NOMO-1 treated with DMSO at 0.1 percent for 48 hours (cell line): ENCODE measurements around the gene COL11A2.
"Not testable (repeated sequence)": the region's sequence is repeated elsewhere in the genome, so short reads cannot be mapped to it uniquely, and the experiment has no call there.

Source experiments
- DNase-seq: peaks from one replicate; lab custom pipeline; 2025; ENCODE audit not compliant: unreplicated experiment; lab: John Stamatoyannopoulos, UW

Gene COL11A2

GRCh38 chr6:33192105-33192646 is at the start of gene COL11A2:
Gene COL11A2 (minus strand): TSS chr6:33192467. CDS start chr6:33192240, 227 bp downstream.
- DNase-seq, result no peak

DNA sequence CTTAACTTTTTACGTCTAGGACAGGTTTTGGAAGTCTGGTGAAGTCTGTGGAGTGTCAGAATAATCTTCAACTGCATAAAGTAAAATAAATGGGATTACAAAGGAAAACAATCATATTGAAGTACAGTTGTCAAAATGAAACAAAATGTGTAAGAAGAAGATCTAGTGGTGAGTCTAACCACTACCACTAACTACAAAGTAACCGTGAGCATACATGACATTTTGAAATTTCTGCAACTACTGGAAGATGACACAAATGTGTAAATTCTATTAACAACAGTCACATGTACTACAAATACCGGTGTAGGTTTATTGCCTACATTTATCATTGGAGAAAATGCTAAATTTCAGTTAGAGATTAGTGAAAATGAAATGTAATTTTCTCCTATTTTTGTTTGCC is 49.7 kb upstream of the COL11A2 start:
- peak; percentile 8 for DNase-seq

GRCh38 chr6:33237741-33238140 is 45.5 kb upstream of the COL11A2 start:
- DNase-seq, result no peak

GRCh38 chr6:33236852-33237251 is 44.6 kb upstream of the COL11A2 start:
- DNase-seq, result no peak

GRCh38 chr6:33236328-33236727 is 44.1 kb upstream of the COL11A2 start:
- no peak for DNase-seq

GRCh38 chr6:33235221-33235634 is 43.0 kb upstream of the COL11A2 start:
- DNase-seq, result no peak

DNA sequence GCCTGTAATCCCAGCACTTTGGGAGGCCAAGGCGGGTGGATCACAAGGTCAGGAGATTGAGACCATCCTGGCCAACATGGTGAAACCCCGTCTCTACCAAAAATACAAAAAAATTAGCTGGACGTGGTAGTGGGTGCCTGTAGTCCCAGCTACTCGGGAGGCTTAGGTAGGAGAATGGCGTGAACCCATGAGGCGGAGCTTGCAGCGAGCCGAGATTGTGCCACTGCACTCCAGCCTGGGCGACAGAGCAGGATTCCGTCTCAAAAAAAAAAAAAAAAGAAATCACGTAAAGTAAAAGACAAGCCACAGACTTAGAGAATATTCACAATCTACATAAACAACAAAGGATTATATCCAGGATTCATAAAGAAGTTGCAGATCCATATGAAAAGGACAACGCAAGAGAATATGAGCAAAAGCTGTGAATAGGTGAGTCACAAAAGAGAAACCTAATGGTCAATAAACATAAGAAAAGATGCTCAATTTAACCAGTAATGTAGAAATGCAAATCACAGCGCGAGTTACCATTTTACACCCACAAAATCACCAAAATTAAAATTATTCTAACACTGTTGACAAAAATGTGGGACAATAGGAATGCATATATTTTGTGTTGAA is 34.3 kb upstream of the COL11A2 start:
- DNase-seq, result not testable (repeated sequence)

GRCh38 chr6:33217681-33218080 is 25.4 kb upstream of the COL11A2 start:
- no peak for DNase-seq

DNA sequence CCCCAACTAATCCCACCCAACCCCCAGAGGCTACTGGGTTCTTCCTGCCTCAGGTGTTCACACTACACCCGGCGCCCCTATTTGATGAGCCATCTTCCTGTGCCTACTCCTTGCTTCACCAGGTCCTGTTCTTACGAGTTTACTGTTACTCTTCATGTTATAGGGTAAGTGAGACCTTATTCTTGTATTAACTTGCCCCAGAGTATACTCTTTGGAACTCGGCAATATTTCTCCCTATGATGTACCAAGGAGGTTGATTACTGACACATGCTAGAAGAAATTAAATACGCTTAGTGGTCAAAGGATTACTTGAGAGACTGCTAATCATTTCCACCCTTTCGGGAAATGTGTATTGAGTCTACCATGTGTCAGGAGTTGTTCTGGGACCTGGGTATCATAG is 25.0 kb upstream of the COL11A2 start:
- no peak for DNase-seq

- DNase-seq, result no peak
Measured at GRCh38 chr6:33216117-33216649, 23.9 kb upstream of the COL11A2 start.

DNA sequence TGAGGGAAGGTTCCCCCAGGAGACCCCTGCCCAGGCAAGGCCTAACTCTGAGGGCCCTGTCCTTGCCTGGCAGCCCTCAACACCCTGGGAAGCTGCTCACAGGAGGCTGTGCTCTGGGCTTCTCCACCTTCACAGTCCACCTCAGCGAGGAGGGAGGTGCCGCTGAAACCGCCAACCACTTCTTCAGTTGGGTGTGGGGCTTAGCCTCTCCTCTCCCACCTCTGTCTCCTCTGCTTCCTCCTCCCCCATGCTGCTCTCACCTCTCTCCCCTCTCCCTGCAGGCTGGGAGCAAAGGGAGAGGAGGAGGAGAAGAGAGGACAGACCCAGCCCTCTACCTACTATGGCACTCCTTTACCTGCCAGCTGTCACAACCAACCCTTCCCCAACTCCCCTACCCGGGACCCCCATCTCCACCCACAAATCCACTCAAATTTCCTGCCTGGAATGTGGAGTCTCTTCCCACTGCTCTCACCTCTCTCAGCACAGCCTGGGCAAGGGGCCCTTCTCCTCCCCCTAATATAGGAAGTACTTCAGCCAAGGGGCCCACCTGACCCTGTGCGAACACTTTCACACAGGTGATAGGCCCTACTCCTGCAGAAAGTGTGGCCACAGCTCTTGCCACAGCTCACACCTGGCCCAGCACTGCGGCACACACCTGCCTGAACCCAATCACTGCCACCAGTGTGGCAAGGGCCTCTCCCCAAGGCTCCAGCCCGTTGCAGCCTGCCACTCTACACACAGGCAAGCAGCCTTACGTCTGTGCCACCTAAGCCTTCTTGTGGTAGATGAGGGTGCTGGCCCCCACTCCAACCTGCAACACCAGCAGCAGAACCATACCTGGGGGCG is 23.2 kb upstream of the COL11A2 start:
- no peak for DNase-seq

DNA sequence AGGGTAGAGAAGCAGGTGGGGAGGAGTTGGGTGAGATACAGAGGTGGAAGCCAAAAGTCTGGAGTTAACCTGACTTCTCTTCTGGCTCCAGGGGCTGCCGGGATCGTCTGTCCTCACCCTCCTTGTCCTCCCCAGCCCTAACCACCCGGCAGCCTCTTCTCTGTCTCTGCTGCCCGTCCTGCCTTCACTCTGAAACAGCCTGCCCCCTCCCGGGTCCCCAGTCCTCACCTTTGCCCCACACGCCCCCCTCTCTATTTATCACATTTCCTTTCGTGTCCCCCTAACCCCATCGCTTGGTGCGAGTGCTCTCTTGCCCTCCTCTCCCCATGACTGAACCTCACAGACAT is 21.7 kb upstream of the COL11A2 start:
- DNase-seq, result no peak

- DNase-seq, result peak; percentile 28
Measured at GRCh38 chr6:33213166-33213988, 21.1 kb upstream of the COL11A2 start.

GRCh38 chr6:33212857-33213165 is 20.5 kb upstream of the COL11A2 start:
- DNase-seq, result no peak

GRCh38 chr6:33211666-33212422 is 19.6 kb upstream of the COL11A2 start:
- DNase-seq, result no peak

GRCh38 chr6:33211136-33211535 is 18.9 kb upstream of the COL11A2 start:
- no peak for DNase-seq

- DNase-seq, result no peak
Measured at GRCh38 chr6:33209856-33210255, 17.6 kb upstream of the COL11A2 start.

DNA sequence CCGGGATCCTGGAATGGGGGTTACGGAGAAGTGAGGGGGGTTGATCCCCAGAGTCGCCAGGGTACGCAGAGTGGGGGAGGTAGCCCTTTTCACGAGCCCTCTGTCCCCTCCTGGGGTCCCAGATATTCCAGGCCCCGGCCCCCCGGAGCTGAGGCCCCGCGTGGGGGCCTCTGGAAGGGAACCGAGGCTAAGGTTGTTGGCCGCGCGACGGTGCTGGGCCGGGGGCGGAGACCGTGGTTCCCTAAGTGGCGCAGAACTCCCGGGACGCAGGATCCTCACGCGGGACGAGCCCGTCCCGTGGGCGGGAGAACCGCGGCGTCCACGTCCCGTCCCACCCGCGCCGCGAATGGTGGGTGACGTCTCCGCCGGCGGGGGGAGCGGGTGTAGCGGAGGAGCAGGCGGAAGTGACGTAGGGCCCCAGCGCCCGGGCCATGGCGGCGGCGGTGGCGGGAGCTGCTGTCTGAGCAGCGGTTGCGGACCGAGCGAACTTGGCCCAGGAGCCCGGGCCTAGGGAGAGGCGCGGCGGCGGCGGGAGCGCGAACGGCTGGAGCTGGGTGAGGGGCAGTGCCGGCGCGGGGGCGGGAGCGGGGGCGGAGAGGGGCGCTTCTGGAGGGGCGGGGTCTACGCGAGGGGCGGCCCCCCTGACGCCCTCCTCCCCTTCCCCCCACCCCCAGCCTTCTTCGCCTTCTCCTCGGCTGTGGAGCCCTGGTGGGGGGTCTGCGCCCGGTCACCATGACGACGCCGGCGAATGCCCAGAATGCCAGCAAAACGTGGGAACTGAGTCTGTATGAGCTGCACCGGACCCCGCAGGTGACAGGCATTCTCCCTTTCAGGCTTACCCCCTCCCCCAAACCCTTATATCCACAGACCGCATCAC is 16.1 kb upstream of the COL11A2 start, which contains the start of gene RING1:
Gene RING1 (plus strand): TSS at position 410 of the 877 bp plus-strand sequence. CDS start 323 bp downstream, at position 733.
- peak; percentile 63 for DNase-seq

GRCh38 chr6:33207552-33208090 is 15.4 kb upstream of the COL11A2 start:
- no peak for DNase-seq
